HG02678 (cell line): ENCODE data around the gene E2F3.
"Not testable (repeated sequence)": the region's sequence is repeated elsewhere in the genome, so short reads cannot be mapped to it uniquely, and the experiment has no call there.

ENCODE experiments used
- ATAC-seq: cut with Tn5 transposase; IDR thresholded peaks from one replicate; pipeline ENCODE4 v1.9.1; 2021; ENCODE audit warnings: mild to moderate bottlenecking, moderate library complexity; ENCODE audit not compliant: unreplicated experiment

Gene E2F3

DNA sequence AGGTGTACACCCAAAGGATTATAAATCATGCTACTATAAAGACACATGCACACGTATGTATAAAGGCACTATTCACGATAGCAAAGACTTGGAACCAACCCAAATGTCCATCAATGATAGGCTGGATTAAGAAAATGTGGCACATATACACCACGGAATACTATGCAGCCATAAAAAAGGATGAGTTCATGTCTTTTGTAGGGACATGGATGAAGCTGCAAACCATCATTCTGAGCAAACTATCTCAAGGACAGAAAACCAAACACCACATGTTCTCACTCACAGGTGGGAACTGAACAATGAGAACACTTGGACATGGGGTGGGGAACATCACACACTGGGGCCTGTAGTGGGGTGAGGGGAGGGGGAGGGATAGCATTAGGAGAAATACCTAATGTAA is 123.5 kb downstream of the E2F3 start:
- not testable (repeated sequence) for ATAC-seq

DNA sequence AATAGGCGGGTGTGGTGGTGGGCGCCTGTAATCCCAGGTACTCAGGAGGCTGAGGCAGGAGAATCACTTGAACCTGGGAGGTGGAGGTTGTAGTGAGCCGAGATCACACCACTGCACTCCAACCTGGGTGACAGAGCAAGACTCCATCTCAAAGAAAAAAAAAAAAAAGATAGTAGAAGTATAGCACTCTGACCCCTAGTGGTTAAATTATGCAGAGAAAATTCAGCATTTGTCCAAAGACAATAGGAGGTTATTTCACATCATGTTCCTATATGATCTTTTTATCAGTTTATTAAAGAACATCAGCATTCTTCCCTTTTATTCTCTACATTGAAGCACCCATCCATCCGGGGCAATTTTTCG is 127.4 kb downstream of the E2F3 start:
- ATAC-seq = peak; percentile 63

DNA sequence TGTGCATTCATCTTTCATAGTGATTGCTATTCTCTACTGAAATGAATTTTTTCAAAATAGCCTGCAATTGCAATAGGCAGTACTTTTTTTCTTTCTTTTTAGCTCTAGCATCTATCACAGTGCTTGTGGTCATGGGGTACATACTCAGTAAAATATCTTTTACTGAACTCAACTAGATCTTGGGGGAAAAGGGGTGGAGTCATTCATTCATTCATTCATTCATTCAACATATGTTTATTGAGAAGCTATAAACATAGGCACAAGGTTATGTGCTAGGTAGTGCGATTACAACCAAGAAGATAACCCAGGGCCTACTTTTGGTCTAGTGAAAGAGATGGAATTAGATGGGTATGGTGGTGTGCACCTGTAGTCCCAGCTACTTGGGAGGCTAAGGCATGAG is 131.2 kb downstream of the E2F3 start:
- no peak for ATAC-seq

DNA sequence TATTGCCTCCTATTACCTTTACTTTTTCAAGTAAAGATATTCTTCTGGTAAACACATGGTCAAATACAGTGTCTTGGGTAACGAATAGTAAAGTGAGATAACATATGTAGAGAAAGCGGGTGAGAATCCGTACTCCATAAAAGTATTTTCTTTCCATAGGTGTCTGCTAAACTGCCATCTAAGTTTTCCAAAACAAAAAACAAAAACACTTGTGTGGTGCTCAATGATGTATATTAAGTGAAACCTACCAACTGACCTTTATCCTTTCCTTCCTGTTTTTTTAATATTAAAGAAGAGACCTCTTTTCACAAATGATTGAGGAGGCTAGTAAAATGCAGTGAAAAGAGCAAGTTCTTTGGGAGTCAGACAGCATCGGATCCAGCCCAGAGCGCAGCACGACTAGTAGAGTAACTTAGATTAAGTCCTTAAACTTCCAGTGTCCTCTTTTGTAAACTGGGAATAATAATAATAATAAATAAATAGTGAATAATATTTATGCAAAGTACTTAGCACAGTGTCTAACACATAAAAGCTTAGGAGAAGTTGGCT is 132.1 kb downstream of the E2F3 start:
- ATAC-seq = no peak

DNA sequence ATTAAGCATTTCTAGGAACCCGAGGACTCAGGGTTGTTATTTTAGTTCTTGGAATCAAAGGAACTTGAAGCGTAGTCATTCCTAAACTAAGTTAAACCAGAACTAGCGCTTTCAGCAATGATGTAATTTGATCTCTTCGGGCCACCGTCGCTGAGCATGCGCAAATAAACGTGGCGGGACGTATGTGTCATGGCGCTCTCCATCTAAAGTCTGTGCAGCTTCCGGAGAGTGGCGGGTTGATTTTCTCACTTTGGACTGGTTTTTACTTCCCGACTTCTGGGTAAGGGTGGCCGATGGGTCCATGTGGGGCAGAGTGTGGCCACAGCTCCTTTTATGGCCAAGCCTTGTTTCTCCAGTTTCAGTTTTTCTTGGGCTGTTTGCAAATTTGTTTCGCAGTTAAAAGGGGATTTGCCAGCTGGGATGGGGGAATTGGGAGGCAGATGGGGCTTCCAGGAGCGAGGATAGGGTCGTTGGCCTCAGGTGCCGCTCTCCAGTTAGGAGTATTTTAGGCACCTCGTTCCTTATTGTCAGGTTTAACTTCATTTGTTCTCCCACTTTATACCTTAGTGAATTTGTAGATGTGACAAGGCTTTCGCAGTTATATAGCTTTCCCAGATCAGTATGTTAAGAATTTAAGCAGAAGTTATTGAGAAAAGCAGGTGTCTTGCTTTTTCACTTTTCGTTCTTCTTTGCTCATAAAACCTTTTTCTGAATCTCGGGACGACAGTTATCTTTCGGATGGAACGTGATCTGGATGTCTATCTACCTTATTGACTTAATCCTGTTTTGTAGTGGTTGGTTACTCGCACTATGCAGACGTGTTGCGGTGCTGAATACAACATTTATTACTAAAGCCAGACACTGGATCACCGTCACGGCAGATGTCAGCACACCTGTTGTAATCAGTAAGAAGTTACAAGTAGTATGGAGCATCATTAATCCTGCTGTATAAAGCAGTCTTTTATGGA is 132.9 kb downstream of the E2F3 start, which contains the start of gene CDKAL1:
Gene CDKAL1 (plus strand): TSS at position 163 of the 968 bp plus-strand sequence. CDS start 11,894 bp downstream, outside the sequence.
- ATAC-seq = peak; percentile 87

DNA sequence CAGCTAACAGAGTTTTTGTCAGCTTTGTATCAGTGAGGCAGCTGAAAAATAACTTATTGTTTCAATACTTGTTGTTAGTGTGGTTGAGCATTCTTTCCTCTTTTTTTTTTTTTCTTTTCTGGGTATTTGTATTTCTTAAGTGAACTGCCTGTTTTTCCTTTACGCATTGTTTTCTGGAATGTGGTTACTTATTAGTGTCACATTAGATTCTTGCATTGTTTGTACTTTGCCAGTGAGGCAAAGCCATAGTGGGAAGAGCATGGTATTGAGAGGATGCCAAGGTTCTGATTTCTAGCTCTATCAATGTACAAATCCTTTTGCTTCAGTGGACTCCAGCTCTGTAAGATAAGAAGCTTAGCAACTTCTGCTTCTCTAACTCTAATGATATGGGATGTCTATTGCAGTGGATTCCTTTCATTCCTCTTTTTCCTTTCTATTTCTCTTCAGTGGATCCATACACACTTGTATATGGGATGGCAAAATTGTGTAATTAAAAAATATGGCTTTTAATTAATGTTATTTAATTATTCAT is 136.5 kb downstream of the E2F3 start:
- ATAC-seq = no peak

DNA sequence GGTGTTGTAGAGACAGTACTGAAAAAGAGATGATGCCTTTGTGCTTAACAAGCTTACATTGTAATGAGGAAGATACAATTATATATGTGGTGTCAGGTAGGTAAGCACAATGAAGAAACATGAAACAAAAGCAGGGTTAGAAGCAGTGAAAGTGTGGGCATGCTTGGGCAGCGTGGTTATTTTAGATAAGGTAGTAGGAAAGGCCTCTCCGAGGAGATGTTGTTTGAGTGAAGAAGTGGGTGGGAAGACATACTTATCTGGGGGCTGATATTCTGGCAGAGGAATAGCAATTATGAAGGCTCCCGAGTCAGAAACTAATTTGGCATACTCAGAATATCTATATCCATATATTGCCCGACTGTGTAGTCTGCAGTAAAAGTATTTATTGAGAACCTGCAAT is 137.2 kb downstream of the E2F3 start:
- no peak for ATAC-seq

DNA sequence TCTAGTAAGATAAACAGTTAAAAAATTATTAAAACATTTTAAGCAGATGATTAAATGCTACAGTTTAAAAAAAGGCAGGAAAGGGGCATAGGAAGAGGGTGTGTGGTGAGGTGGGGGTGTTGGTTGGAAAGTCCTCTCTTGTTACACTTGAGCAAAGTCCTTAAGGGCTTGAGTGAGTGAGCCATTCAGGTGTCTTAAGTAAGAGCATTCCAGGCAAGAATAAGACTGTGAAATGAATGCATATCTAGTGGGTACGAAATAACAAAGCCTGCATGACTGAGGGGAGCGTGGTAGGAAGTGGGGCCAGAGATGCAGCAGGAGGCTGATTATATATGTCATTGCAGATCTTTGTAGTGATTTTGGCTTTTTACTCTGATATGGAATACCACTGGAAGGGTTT is 137.7 kb downstream of the E2F3 start:
- no peak for ATAC-seq

DNA sequence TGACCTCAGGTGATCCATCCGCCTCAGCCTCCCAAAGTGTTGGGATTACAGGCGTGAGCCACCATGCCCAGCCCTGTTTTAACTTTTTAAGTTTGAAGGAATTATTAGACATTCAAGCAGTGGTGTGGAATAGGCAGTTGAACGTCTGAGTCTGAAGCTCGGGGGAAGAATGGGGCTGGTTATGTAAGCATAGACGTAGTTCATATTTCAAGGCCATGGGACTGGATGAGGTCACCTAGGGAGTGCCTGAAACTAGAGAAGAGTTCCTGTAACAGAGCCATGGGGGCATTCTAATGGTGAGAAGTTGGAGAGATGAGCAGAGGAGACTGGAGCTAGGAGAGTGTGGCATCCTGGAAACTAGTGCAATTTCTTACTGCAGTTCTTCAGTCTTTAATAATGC is 139.0 kb downstream of the E2F3 start:
- ATAC-seq = no peak

DNA sequence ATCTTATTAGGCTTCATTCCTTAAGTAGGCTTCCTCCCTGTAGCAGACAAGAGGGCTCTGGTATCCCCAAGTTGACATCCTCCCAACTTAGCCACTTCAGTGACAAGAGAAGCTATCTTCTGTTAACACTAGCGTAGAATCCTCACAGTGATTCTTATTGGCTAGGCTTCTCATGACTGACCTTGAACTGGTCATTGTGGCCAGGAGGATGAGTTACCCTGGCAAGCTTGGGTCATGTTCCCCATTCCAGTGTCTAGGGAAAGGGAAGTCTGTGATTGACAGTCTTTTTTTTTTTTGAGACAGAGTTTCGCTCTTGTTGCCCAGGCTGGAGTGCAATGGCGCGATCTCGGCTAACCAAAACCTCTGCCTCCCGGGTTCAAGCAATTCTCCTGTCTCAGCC is 139.7 kb downstream of the E2F3 start:
- ATAC-seq = no peak

DNA sequence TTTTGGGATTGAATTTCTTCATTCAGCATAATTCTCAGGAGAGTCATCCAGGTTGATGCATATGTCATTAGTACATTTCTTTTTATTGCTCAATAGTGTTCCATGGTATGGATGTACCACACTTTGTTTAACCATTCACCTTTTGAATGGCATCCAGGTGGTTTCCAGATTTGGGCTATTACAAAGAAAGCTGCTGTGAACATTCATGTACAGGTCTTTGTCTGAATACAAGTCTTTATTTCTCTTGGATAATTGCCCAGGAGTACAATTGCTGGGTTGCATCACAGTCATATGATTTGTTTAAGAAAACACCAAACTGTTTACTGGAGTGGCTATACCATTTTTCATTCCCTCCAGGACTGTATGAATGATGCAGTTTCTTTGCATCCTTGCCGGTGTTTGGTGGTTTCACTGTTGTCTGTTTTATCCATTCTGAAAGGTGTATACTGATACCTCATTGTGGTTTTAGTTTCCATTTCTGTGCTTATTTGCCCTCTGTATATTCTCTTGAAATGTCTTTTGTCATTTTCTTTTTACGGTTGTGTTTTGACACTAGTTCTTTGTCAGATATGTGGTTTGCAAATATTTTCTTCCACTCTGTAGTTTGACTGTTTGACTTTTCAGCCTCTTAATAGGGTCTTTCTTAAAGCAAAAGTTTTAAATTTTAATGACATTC is 141.4 kb downstream of the E2F3 start:
- peak; percentile 99 for ATAC-seq
